Calu3 (cell line): ENCODE measurements around the gene ZFAND5. TPM values are rescaled to one million over a fixed set of nuclear protein-coding genes. Genes with fewer than 3 reads are reported as not detected.

Source experiments
- BruUV-seq: library from RNA; stranded (reverse); fragments of 400-500 nt; replicated peaks from 2 replicates; lab custom pipeline; 2021; lab: Mats Ljungman, UMichigan
- CTCF ChIA-PET: fragments of 300-600 bp; sonication (Branson Sonifier 250); formaldehyde crosslinking; loops from one replicate; lab custom pipeline; 2022; ENCODE audit warnings: antibody characterized with exemption; lab: Charles Lee
- DNase-seq: peaks from one replicate; pipeline ENCODE4 v3.0.0; 2022
- H3K27ac Mint-ChIP-seq: one replicate; pipeline ENCODE4 v1.8.0; 2022; ENCODE audit warnings: mixed read lengths; ENCODE audit not compliant: unreplicated experiment
- H3K27me3 Mint-ChIP-seq: one replicate; pipeline ENCODE4 v1.8.0; 2022; ENCODE audit warnings: mixed read lengths; ENCODE audit not compliant: unreplicated experiment
- H3K36me3 Mint-ChIP-seq: one replicate; pipeline ENCODE4 v1.8.0; 2022; ENCODE audit warnings: mild to moderate bottlenecking, moderate library complexity, mixed read lengths; ENCODE audit not compliant: insufficient read depth, unreplicated experiment
- H3K4me1 Mint-ChIP-seq: one replicate; pipeline ENCODE4 v1.8.0; 2022; ENCODE audit warnings: mild to moderate bottlenecking, low read depth, mixed read lengths; ENCODE audit not compliant: unreplicated experiment
- H3K4me3 Mint-ChIP-seq: one replicate; pipeline ENCODE4 v1.8.0; 2022; ENCODE audit warnings: mild to moderate bottlenecking, low read depth, moderate library complexity, mixed read lengths; ENCODE audit not compliant: unreplicated experiment
- H3K9me3 Mint-ChIP-seq: one replicate; pipeline ENCODE4 v1.8.0; 2022; ENCODE audit warnings: low read depth, mixed read lengths; ENCODE audit not compliant: unreplicated experiment
- CTCF ChIP-seq: fragments of 200-600 bp; IDR thresholded peaks from one replicate; pipeline ENCODE4 v1.8.0; 2022; ENCODE audit warnings: antibody characterized with exemption; ENCODE audit not compliant: unreplicated experiment
- intact Hi-C: fragments of 100-400 bp; cut with micrococcal nuclease; formaldehyde crosslinking; loops from one replicate; pipeline ENCODE4 v1.10.0; 2022; ENCODE audit not compliant: unreplicated experiment
- total RNA-seq: library from RNA; stranded (reverse); gene quantifications from 2 replicates; pipeline ENCODE4 v1.2.3, GENCODE V29; 2022

The ZFAND5 gene
- total RNA-seq, 1 experiment from 2014 or later = 115 TPM

GRCh38 chr9:72306761-72307160, 58.2 kb downstream of the ZFAND5 start:
- no peaks in the 10 kb centered on the region for H3K9me3 Mint-ChIP-seq
- CTCF ChIA-PET = no interaction called here
- no TSS peak for BruUV-seq
- H3K4me1 Mint-ChIP-seq = peaks cover 11% of the 10 kb centered on the region
- H3K27me3 Mint-ChIP-seq = no peaks in the 10 kb centered on the region
- DNase-seq = no peak
- H3K27ac Mint-ChIP-seq = no peak overlapping the region
- no peak for TF ChIP-seq CTCF
- H3K4me3 Mint-ChIP-seq = peak overlapping the region; percentile 34
- intact Hi-C loops = no loop called here
- H3K36me3 Mint-ChIP-seq = peaks cover 14% of the 10 kb centered on the region

GRCh38 chr9:72305707-72306106, 59.3 kb downstream of the ZFAND5 start:
- Mint-ChIP-seq H3K27me3 (no peaks in the 10 kb centered on the region), H3K4me1 (peaks cover 11% of the 10 kb centered on the region), H3K36me3 (peaks cover 14% of the 10 kb centered on the region), H3K4me3 (peak overlapping the region; percentile 69), H3K9me3 (no peaks in the 10 kb centered on the region), H3K27ac (peak overlapping the region; percentile 78)
- CTCF ChIA-PET = interaction anchor here (0.8 to 1.4 kb wide), 5 partner anchors 10 to 171 kb away, joined by 3 to 11 read pairs (median 4); no protein-coding TSS in a partner anchor
- no peak for TF ChIP-seq CTCF
- intact Hi-C loops = no loop called here
- no peak for DNase-seq
- TSS peak; percentile 92 for BruUV-seq

- peak; percentile 84 for DNase-seq
- CTCF ChIA-PET = interaction anchor here (0.5 to 1.4 kb wide), 6 partner anchors 10 to 517 kb away, joined by 3 to 11 read pairs (median 4); no protein-coding TSS in a partner anchor
- peak overlapping the region; percentile 69 for H3K4me3 Mint-ChIP-seq
- no TSS peak for BruUV-seq
- peaks cover 11% of the 10 kb centered on the region for H3K4me1 Mint-ChIP-seq
- intact Hi-C loops = no loop called here
- H3K9me3 Mint-ChIP-seq = no peaks in the 10 kb centered on the region
- H3K36me3 Mint-ChIP-seq = peaks cover 14% of the 10 kb centered on the region
- H3K27ac Mint-ChIP-seq = peak overlapping the region; percentile 78
- TF ChIP-seq CTCF = no peak
- H3K27me3 Mint-ChIP-seq = no peaks in the 10 kb centered on the region
Measured at GRCh38 chr9:72305102-72305546, 59.9 kb downstream of the ZFAND5 start.

- Mint-ChIP-seq H3K36me3 (peaks cover 14% of the 10 kb centered on the region), H3K4me1 (peaks cover 11% of the 10 kb centered on the region), H3K9me3 (no peaks in the 10 kb centered on the region), H3K27me3 (no peaks in the 10 kb centered on the region), H3K27ac (peak overlapping the region; percentile 78), H3K4me3 (peak overlapping the region; percentile 69)
- CTCF ChIA-PET = interaction anchor here (0.8 to 1.4 kb wide), 3 partner anchors 10 to 139 kb away, joined by 3 to 11 read pairs (median 5); no protein-coding TSS in a partner anchor
- TF ChIP-seq CTCF = no peak
- intact Hi-C loops = no loop called here
- TSS peak; percentile 93 for BruUV-seq
- DNase-seq = no peak
Measured at GRCh38 chr9:72304538-72304937, 60.5 kb downstream of the ZFAND5 start.

Other genes starting within 250 kb of the ZFAND5 start
- gene GDA, start 215.8 kb downstream of the ZFAND5 start, total RNA-seq = 21.0 and 24.3 TPM in 2 replicates
- not detected in 2 replicates for gene TMC1, start 156.4 kb upstream of the ZFAND5 start, total RNA-seq